HG03469 (cell line): ENCODE data around the gene GFER.
A peak's percentile ranks its signal among the peaks of the same experiment; 100 is the strongest.

ENCODE experiments used
- ATAC-seq: cut with Tn5 transposase; IDR thresholded peaks from one replicate; pipeline ENCODE4 v1.9.1; 2021; ENCODE audit warnings: mild to moderate bottlenecking, moderate library complexity, moderate number of reproducible peaks; ENCODE audit not compliant: unreplicated experiment

GFER gene

DNA sequence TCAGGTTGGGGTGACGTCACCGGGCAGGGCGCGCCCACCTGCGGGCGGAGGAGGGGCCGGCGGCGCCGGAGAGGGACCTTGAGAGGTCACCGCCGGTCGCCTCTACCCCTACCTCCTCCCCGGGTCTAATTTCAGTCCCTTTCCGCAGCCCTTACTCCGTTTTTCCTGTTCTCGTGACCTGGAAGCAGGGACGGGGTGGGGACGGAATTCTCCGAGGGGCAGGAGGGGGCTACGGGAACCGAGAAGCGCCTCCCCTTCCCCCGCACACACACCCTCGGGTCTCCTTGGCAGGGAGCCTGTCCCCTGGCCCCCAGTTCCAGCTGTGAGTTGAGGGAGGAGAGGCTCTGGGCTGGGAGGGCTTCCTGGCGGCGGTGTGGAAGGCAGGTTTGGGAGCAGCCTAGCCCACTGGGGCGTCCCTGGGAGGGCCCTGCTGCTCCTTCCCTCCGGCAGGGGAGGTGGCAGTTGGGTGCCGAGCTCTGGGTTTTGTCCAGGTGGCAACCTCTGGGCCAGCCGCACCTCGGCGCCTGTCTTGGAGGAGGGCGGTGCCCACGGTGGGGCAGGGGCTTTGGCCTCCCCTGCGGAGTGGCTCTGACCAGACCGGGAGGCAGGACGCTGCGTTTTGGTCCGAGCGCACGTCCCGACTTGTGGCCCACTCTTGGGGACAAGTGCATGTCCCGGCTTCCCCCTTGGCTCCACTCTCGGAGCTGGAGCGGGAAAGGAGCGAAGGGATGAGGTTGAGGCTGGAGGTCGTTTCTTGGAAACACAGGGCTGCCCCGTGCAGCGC is 6.5 kb downstream of the GFER start:
- no peak for ATAC-seq

- ATAC-seq = no peak
Measured at GRCh38 chr16:1991135-1991551, 7.2 kb downstream of the GFER start.

DNA sequence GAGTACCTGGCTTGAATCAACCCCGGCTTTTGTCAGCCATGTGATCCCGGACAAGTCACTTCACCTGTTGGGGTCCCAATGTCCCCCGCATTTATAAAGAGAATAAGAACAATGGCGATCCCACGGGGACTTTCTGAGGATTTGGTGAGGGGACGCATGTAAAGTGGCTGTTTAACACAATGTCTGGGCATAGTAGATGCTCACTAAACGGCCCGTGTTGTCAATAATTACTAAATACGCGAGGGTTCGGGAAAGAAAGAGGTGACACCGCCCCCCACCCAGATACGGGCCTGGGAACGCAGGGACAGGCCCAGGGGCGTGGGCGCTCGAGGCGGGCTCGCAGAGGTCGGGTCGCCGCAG is 7.6 kb downstream of the GFER start:
- ATAC-seq = no peak

GRCh38 chr16:1991948-1992703 is 8.1 kb downstream of the GFER start:
- peak; percentile 28 for ATAC-seq

GRCh38 chr16:1992704-1993317 is 8.8 kb downstream of the GFER start:
- no peak for ATAC-seq

DNA sequence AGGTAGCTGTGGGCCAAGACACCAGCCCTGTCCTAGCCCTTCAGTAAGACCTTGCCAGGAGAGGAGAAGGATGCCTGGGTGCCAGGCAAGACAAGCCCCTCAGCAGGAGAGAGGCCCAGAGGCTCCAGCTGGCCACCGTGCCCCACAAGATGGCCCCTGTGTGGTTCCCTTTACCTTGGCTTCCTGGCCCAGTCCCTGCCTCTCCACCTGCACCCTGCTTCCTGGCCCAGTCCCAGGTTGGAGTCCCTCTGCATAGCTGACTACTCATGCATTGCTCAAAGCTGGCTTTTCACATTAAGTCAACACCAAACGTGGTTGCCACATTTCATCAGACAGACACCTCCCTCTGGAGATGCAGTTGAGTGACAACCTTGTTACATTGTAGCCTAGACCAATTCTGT is 9.7 kb downstream of the GFER start:
- ATAC-seq = no peak

DNA sequence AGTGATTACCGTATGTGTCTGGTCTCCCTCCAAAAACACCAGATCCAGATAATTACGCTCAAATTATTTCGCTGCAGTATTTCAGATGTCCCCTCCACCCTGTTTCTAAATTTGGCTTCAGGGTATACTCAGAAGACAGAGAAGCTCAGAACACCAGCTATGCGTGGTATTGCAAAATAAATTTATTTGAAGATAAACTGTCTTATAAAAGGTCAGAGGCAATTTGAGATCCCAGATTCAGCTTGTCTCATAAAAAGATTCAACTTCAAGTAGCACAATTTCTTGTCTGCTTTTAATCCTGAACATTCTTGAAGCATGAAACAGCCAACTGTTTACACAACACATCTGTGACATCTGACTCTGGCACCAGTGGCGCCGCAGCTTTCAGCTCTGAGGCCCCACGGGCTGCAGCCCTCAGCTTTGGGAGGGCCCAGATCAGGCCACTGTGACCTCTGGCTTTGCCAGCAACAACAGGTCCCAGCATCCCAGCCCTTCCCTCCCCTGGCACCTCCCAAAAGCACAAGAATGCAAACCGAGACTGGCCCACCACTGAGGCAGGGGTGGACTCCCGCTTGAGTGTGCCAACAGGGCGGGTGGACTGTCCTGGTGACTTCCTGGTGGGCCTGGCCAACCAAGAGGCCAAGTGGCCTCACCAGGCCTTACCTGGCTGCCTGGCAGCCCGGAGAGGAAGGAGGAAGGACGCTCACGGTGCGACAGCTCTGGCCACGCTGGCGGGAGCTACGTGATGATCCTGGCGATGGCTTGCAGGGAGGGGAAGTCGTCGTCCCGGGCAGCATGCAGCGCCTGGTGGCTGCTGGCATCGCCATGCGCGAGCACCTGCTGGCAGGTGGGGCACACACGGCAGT is 13.7 kb downstream of the GFER start:
- ATAC-seq = no peak

DNA sequence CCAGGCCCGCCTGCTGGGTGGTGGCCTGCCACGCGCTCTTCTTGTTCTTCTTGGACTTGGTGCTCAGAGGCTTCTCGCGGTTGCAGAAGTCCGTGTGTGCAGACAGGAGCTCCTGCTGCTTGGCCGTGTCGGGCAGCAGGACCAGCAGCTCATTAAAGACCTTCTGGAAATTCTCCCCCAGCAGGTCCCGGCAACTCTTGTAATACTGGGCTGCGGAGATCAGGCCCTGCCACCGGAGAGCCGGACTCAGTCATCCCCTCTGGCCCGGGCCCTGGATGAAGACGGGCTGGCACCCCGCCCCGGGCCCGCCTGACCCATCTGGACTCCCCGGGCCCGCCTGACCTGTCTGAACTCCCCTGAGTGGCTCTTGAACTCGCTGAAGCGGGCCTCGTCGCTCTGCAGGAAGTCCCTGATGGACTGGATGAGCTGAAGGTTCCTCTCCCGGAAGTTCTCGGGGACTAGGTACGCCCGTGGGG is 14.4 kb downstream of the GFER start:
- ATAC-seq = no peak

- no peak for ATAC-seq
Measured at GRCh38 chr16:1998852-1999801, 15.1 kb downstream of the GFER start.

- no peak for ATAC-seq
Measured at GRCh38 chr16:1999866-2000514, 16.0 kb downstream of the GFER start.

GRCh38 chr16:2001035-2001434 is 17.0 kb downstream of the GFER start:
- ATAC-seq = no peak

GRCh38 chr16:2001456-2002355 is 17.7 kb downstream of the GFER start:
- no peak for ATAC-seq

DNA sequence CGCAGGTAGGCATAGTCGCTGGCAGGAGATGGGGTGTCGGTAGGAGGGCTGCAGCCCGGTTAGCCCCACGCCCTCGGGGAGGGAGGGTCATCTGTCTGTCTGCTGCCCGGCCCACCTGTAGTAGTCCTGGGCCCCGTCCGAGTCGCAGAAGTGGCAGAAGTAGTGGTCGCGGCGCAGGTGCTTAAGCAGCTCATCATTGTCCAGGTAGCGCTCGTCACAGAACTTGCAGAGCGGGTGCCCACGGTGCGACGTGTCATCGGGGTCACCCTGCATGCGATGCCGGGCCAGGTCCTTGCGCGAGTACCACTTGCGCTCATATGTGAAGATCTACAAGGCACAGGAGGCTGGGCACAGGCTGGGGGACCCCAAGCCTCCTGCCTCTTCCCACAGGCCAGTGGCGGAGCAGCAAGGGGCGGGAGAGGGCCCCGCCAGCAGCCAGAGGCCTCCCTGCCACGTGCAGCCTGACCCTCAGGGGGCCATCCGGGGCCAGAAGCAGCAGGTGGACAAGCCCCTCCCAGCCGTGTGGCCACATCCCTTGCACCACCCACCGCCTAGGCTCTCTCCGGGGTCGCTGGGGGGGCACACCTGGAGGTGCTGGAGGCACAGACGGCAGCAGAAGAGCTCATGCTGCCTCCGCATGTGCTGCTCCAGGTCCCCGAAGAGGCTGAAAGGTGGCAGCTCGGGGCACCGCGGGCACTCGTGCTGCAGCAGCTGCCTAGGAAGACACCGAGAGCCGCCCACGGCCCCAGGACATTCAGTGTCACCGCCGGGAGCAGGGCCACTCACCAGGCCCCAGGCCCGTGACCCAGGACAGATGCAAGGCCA is 18.6 kb downstream of the GFER start:
- no peak for ATAC-seq

DNA sequence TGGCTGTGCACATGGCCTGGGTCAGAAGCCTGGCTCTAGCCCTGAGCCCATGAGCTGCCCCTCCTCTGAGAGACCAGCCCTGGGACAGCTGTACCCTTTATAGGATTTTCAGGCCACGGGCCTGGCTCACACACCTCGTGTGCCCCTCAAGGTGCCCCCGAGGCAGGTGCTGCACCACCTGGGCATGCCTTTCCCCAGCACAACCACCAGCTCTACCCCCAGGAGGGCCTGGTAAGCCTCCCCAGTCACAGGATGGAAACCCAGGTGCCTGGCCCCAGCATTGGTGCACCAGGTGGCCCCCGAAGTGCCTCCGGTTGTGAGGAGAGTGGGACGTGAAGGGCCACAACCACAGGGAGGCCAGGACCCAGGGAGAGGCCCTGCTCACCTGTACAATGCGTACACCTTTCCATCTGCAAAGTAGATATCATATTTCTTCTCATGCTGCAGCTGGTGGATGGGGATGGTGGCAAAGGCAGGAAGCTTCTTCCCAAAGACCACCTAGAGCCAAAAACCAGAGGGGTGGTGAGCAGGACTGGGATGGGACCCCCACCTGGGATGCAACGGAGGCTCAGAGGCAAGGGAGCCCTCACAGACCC is 19.3 kb downstream of the GFER start:
- no peak for ATAC-seq

DNA sequence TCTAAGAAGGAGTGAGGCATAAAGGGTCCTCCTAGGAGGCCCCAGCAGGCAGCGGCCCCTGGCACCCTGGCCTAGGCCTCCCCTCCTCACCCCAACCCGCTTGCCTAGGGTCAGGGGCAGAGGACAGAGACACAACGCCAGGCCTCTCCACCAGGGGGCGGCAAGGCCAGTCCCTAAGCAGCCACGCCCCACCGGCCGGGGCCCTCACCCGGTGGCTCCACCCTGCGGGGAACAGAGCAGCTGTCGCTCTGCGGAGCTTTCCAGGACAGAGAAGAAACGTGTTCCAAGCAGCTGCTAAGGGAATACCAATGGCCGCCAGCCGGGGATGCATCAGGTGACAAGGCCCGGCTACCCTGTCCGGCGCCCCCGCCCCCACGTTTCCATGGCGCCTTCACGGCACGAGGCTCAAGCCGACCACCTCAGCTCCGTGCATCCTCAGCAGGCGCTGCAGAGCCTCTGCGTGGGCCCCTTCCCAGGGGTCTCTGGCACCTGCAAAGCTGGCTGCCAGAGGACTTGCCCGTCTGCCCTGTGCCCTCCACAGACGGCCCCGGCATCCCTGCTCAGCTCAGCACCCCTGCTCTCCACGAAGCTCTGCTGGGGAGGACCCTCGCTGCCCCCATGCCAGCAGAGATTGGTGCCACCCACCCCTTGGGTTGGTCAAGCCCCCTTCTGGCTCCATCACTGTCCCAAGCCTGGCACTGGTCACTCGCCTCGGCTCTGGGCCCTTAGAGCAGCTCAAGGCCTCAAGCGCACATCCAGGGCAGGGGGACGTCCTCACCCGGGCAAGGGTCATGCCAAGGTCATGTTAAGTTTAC is 20.0 kb downstream of the GFER start:
- ATAC-seq = no peak
